AG08396 (cell line): ENCODE results near the gene ADD3.

Experiments used
- DNase-seq: peaks from one replicate; pipeline ENCODE4 v3.0.0; 2012; ENCODE audit warnings: low spot score, mixed read lengths

The ADD3 gene

GRCh38 chr10:110151467-110151866, 143.7 kb downstream of the ADD3 start:
- DNase-seq: no peak

GRCh38 chr10:110151971-110152370, 144.2 kb downstream of the ADD3 start:
- no peak for DNase-seq

GRCh38 chr10:110153396-110153795, 145.6 kb downstream of the ADD3 start:
- DNase-seq: no peak

- DNase-seq: no peak
Measured at GRCh38 chr10:110156046-110156445, 148.3 kb downstream of the ADD3 start.

GRCh38 chr10:110158051-110159005, 150.5 kb downstream of the ADD3 start:
- no peak for DNase-seq

GRCh38 chr10:110160081-110160480, 152.3 kb downstream of the ADD3 start:
- no peak for DNase-seq

- DNase-seq: no peak
Measured at GRCh38 chr10:110160522-110160921, 152.7 kb downstream of the ADD3 start.

- DNase-seq: no peak
Measured at GRCh38 chr10:110162741-110163145, 155.0 kb downstream of the ADD3 start.

GRCh38 chr10:110163192-110163773, 155.5 kb downstream of the ADD3 start:
- DNase-seq: no peak

- no peak for DNase-seq
Measured at GRCh38 chr10:110163841-110164240, 156.1 kb downstream of the ADD3 start.

- DNase-seq: no peak
Measured at GRCh38 chr10:110165239-110165638, 157.5 kb downstream of the ADD3 start.

- no peak for DNase-seq
Measured at GRCh38 chr10:110167149-110167548, 159.4 kb downstream of the ADD3 start.

GRCh38 chr10:110168601-110169481, 161.1 kb downstream of the ADD3 start:
- no peak for DNase-seq

- DNase-seq: no peak
Measured at GRCh38 chr10:110169586-110169985, 161.8 kb downstream of the ADD3 start.

GRCh38 chr10:110170142-110170971, 162.6 kb downstream of the ADD3 start:
- no peak for DNase-seq

- no peak for DNase-seq
Measured at GRCh38 chr10:110171032-110171431, 163.2 kb downstream of the ADD3 start.

- no peak for DNase-seq
Measured at GRCh38 chr10:110172155-110172554, 164.4 kb downstream of the ADD3 start.

- DNase-seq: no peak
Measured at GRCh38 chr10:110174201-110174600, 166.4 kb downstream of the ADD3 start.

GRCh38 chr10:110174816-110175215, 167.0 kb downstream of the ADD3 start:
- no peak for DNase-seq

GRCh38 chr10:110175406-110175805, 167.6 kb downstream of the ADD3 start:
- DNase-seq: no peak
